ENCODE results near the gene MTF1.
"Not testable (repeated sequence)": the region's sequence is repeated elsewhere in the genome, so short reads cannot be mapped to it uniquely, and the experiment has no call there.

Gene MTF1

DNA sequence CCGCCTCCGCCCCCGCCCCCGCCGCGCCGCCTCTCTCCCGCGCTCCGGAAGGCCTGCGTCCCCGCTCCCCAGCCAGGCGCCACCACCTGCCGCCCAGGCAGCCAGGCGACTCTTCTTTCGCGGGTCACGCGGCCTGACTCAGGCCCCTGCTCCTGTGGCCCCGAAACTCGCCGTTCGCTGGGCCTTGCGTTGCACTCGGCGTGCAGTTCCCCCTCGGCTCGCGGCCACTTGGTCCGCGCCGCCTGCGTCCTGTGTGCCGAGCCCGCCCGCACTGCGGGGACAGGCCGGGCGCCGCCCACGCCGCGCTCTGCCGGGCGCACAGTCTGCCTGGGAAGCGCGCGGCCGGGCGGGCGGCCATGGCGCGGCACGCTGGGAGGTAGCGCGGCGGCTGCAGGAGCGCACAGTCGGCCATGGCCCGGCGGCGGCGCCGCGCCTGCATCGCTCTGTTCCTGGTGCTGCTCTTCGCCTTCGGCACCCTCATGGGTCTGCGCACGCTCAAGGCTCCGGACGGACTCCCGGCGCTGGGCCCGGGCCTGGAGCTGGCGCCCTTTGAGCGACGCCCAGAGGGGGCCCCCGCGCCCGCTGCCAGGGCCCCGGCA, 65.5 kb downstream of the MTF1 start, which contains the start of gene MANEAL:
TSS of gene MANEAL (plus strand) at position 75 of the 599 bp plus-strand sequence. CDS start at position 411, 336 bp downstream.
- peak; percentile 57 for DNase-seq (ENCODE audit: low spot score)

DNA sequence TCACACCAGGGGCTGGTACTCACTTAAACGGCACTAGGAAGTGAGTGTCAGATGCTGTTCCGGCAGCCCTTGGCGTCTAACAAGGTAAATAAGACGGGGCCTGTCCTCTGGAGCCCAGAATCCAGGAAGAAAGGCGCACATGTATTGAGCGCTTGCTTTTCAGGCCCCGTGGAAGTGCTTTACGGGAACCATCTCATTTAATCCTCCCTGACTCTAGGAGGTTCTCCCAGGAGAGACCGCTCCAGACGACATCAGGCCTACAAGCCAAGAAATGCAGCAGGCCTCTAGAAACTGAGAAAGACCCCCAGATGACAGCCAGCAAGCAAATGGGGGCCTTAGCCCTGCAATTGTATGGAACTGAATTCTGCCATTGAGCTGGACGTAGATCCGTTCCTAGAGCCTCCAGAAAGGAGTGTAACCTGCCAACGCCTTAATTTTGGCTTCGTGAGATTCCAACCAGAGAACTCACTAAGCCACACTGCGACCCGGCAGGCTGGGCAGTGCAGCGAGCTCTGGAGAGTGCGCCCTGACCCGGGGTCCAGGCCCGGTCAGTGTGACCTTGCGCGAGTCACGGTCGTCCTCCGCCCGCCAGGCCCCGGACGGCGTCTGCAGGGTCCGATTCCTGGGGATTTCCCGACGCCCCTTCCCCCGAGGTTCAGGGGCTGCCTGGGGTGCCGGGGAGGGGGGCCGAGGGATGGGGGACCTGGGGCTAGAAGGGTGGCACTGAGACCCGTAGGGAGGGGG, 66.3 kb downstream of the MTF1 start:
- no peak for DNase-seq (ENCODE audit: low spot score)

DNA sequence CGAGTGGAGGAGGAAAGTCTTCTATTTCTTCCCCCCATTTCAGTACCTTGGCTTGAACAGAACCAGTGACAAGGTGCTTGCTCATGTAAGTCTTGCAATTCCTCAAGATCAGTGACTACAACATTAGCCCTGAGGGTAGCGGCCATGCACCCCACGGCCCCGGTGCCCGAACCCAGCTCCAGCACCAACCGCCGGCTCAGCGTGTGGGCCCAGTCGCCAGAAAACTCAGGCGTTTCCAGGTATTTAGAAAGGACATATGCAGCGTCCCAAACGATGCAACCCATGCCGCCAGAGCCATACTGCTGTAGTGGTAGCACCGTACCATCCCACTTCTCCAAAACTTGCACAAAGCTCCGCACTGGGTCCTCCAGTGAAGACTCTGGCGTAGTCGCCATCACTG, 76.9 kb downstream of the MTF1 start:
- no peak for DNase-seq (ENCODE audit: low spot score)

DNA sequence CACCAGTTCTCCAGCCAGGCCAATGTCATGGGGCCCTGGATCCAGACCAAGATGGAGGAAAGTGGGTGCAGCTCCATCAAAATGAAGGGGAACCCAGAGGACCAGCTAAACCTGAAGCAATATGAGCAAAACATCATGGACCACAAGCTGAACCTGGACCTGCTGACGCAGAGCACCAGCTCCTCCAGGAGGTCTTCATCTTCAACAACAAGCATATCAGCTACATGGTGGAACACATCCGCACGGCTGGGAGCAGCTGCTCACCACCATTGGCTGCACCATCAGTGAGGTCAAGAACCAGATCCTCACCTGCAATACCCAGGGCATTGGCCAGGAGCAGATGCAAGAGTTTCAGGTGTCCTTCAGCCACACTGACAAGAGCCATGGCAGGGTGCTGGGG, 80.7 kb downstream of the MTF1 start:
- no peak for DNase-seq (ENCODE audit: low spot score)

DNA sequence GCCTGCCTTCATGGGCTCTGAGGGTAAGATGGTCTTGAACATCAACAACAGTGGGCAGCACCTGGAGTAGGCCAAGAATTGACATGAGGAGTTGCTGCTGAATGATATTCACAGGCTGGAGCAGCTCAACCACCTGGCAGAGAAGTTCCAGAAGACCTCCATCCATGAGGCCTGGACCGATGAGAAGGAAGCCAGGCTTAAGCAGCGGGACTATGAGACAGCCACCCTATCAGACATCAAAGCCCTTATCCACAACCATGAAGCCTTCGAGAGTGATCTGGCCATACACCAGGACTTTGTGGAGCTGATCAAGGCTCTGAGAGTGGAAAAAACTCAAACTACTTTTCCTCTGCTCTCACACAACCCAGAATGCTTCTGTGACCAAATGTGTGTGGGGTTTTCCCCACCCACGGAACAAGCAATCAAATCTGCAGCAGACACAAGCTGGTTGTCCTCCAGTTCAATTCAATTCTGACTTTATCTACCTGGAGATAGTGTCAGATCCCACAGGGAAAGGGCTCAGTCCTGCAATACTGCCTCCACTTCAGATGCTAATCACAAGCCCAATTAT, 82.4 kb downstream of the MTF1 start:
- no peak for DNase-seq (ENCODE audit: low spot score)

DNA sequence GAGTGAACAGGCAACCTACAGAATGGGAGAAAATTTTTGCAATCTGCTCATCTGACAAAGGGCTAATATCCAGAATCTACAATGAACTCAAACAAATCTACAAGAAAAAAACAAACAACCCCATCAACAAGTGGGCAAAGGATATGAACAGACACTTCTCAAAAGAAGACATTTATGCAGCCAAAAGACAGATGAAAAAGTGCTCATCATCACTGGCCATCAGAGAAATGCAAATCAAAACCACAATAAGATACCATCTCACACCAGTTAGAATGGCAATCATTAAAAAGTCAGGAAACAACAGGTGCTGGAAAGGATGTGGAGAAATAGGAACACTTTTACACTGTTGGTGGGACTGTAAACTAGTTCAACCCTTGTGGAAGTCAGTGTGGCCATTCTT, 88.0 kb downstream of the MTF1 start:
- DNase-seq (ENCODE audit: low spot score): not testable (repeated sequence)

DNA sequence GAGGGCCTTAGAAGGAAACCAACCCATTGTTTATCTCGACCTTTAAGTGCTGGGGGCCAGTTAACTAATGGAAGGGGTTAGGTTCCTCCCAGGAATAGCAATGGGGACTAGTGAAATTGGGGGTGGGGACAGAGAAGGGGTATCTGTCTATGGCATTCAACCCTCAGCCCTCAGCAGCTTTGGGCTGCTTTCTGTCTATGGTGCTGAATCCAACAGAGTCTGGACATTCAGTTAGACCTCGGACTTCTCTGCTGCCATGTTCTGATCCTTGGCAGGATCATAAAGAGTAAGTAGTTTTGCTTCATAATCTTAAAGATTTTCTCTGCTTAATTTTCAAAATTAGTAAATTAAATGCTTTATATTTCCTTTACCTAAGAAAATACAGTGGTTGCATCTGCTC, 91.9 kb downstream of the MTF1 start:
- DNase-seq (ENCODE audit: low spot score): no peak

DNA sequence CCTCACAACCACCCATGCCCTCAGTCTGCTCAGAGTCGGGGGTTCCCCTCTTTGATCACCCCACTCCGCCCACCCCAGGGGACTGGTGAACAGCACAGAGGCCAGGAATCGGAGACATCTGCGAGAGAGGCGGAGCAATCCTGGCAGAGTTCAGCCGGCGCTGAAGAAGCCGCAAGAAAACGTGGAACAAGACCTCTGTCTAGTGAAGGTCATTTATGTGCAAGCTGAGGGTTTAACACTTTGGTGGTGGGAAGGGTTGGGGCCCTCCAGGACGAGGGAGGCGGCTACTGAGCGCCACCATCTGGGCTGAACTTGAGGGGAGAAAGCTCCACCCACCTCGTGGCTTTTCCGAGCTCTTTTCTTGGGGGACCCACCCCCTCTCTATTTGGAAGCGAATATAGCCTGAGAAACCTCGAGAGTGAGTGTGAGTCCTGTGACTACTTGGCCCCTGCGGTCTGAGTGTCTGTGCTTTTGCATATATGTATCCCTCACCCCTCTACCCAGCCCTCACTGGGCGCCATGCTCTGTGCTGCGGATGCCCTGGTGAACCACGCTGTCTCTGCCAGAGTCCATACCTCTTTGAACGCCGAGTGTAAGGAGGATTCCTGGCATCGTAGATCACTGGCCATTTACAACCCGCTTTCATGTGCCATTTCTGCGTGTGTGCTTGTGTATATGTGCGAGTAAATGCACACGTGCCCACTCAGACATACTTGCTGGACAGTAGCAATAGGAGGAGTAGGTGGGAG, 93.3 kb downstream of the MTF1 start:
- DNase-seq (ENCODE audit: low spot score): peak; percentile 20

DNA sequence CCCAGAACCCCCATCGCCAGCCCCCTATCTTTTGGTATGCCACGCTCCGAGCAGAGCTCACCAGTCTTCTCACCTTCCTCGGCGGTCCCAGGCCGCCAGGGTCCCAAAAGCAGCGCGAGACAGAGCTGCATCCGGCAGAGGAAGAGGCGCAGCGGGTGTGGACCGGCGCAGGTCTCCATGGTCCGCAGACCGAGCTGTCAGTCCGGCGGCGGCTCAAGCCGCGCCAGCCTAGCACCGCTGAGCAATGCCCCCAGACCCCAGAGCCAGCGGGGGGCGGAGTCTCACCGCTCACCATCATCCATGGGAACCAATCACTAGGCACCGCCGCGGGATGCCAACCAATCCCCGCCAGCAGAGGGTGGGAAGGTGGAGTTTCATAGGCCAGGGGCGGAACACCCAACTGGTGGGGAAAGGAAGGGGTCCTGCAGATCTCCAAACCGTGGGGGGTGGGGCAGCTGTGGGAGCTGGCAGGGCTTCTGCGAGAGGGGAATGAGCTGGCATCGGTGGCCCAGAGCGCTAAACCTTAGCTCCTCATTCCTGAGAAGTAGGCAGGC, 94.4 kb downstream of the MTF1 start, which contains the start of gene EPHA10:
TSS of gene EPHA10 (minus strand) at position 233 of the 554 bp plus-strand sequence. CDS start at position 179, 54 bp downstream.
- peak; percentile 8 for DNase-seq (ENCODE audit: low spot score)

DNA sequence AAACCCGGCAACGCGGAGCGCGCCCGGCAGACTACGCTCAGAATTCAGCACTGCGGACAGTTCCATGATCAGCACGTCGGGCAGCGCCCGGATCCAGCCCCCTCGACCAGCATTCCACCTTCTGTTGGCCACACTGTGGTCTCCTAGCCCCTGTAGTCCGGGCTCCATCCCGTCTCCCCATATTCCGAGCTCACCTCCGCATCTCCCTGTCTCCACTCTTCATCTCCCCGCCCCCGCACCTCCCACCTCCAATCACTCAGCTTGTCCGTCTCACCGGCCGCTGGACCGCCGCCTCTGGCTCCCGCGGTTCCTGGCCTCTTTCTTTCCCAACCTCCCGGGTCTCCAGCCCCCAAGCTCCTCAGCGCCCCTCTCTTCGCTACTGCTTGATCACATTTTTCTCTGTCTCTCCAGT, 95.0 kb downstream of the MTF1 start:
- DNase-seq (ENCODE audit: low spot score): peak; percentile 8

DNA sequence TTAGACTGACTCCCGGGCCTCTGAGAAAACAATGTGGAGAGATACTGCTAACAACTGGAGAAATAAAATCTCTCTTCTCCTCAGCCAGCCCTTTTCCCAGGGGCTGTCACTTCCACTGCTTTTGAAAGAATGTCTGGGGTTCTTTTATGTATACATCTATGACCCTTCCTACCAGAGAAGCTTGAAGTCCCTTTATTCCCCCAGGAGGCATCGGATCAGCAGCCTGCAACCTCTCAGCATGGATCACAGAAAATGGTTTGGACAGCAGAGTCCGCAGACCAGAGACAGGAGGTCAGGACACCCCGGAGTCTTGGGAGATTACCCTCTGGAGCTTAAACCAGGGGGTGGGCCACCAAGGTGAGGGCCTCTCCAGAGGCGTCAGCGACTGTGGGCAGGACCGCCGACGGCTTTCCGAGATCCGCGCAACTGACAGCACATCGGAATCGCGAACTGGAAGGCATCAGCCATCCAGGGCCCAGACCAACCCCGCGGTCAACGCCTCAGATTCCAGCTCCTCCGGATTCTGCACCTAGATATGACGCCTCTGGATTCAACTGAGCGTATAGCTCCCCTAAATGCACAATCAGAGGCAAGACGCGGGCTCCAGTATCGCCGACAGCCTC, 95.5 kb downstream of the MTF1 start:
- DNase-seq (ENCODE audit: low spot score): no peak

DNA sequence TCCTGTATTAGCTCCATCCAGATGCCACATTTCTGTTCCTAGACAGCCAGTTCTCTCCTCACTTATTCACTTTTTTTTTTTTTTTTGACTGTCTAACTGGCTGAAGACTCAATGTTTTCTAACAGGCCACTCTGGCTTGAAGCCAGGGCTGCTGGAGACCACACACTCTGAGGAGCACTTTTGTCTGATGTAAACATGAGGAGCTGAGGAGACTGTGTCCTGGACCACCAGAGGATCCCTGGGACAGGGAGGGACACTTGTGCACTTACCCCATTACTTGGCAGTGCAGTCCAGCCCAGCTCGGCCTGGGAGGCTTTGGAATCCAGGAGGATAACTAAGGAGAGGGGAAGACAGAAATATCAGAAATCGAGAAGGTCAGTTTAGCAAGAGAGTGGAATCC, 96.9 kb downstream of the MTF1 start:
- DNase-seq (ENCODE audit: low spot score): no peak

DNA sequence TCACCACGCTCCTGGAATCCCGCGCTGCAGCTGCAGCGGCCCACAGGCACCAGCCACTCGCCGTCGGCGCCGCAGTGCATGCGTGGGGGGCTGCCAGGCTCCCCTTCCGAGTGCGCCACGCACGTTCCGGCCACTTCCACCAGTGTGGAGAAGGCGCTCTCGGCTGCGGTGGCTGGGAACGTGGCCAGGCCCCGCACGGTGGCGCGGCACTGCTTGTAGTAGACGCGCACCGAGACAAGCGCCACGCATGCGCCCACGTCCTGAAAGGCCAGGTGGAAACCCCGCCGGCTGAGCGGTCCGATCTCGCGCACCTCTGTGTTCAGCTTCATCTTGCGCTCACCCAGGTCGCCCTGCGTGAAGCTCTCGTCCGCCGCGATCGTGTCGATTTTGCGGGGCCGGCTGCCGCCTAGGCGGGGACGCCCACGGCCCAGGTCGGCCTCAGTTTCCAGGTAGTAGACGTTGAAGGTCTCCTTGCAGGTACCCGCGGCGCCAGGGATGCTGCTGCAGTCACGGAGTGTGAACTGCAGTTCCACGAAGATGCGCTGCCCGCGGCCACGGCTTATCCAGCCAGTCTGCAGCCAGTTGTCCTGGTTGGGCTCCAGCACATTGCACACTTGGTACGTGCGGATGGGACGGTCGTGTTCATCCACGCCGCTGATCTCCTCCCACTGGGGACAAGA, 97.8 kb downstream of the MTF1 start:
- DNase-seq (ENCODE audit: low spot score): no peak

All from cerebellar cortex (tissue), 1 donor.